OCI-LY1 (cell line): ENCODE measurements around the gene TMEM106A.

ENCODE experiments used
- H2AFZ ChIP-seq: fragments of 200-600 bp; sonication (generic), shearing (Covaris generic); 2 replicates; pipeline ENCODE4 v1.6.0; 2014; ENCODE audit warnings: antibody characterized with exemption, mild to moderate bottlenecking, low read length
- H3F3A ChIP-seq: fragments of 200-600 bp; sonication (generic), shearing (Covaris generic); 2 replicates; pipeline ENCODE4 v1.6.0; 2014; ENCODE audit warnings: mild to moderate bottlenecking, antibody characterized with exemption, low read length, moderate library complexity; ENCODE audit not compliant: insufficient read depth
- H3K27ac ChIP-seq: fragments of 200-600 bp; sonication (generic); 2 replicates; pipeline ENCODE4 v1.5.1; 2014; ENCODE audit warnings: low read length, mixed run types, mild to moderate bottlenecking, low read depth; ENCODE audit not compliant: poor library complexity, severe bottlenecking
- H3K27me3 ChIP-seq: fragments of 200-600 bp; sonication (generic); 2 replicates; pipeline ENCODE4 v1.6.0; 2014; ENCODE audit warnings: antibody characterized with exemption, mild to moderate bottlenecking, low read length, moderate library complexity; ENCODE audit not compliant: insufficient read depth
- H3K36me3 ChIP-seq: fragments of 200-600 bp; sonication (generic); 2 replicates; pipeline ENCODE4 v1.6.1; 2014; ENCODE audit warnings: mild to moderate bottlenecking, antibody characterized with exemption, low read length, moderate library complexity, mixed read lengths; ENCODE audit not compliant: insufficient read depth
- H3K4me1 ChIP-seq: fragments of 200-600 bp; sonication (generic); 2 replicates; pipeline ENCODE4 v1.5.1; 2014; ENCODE audit warnings: mild to moderate bottlenecking, low read length, moderate library complexity; ENCODE audit not compliant: insufficient read depth, severe bottlenecking
- H3K4me2 ChIP-seq: fragments of 200-600 bp; sonication (generic), shearing (Covaris generic); 2 replicates; pipeline ENCODE4 v1.6.1; 2014; ENCODE audit warnings: low read length
- H3K4me3 ChIP-seq: fragments of 200-600 bp; sonication (generic); 2 replicates; pipeline ENCODE4 v1.5.1; 2014; ENCODE audit warnings: low read length, low read depth, mild to moderate bottlenecking, mixed read lengths; ENCODE audit not compliant: poor library complexity, severe bottlenecking
- H3K79me2 ChIP-seq: fragments of 200-600 bp; shearing (Covaris generic); 2 replicates; pipeline ENCODE4 v1.6.1; 2016; ENCODE audit warnings: mixed run types, low read length, mixed read lengths; ENCODE audit not compliant: insufficient read depth
- H3K9ac ChIP-seq: fragments of 200-600 bp; sonication (generic), shearing (Covaris generic); 2 replicates; pipeline ENCODE4 v1.6.1; 2014; ENCODE audit warnings: mild to moderate bottlenecking, low read length, mixed read lengths
- H3K9me2 ChIP-seq: fragments of 200-600 bp; sonication (generic), shearing (Covaris generic); 2 replicates; pipeline ENCODE4 v1.6.1; 2014; ENCODE audit warnings: low read depth, mild to moderate bottlenecking, low read length, mixed read lengths
- H3K9me3 ChIP-seq: fragments of 200-600 bp; shearing (Covaris generic); 2 replicates; pipeline ENCODE4 v1.6.1; 2014; ENCODE audit warnings: low read length, mixed read lengths
- H4K20me1 ChIP-seq: fragments of 200-600 bp; sonication (generic), shearing (Covaris generic); 2 replicates; pipeline ENCODE4 v1.6.0; 2016; ENCODE audit warnings: mild to moderate bottlenecking, low read length; ENCODE audit not compliant: insufficient read depth
- CTCF ChIP-seq: fragments of 200-600 bp; sonication (generic), shearing (Covaris generic); IDR thresholded peaks from 2 replicates; pipeline ENCODE4 v1.5.1; 2017; ENCODE audit warnings: mild to moderate bottlenecking, antibody characterized with exemption, low read length, moderate library complexity, mixed read lengths
- EZH2 ChIP-seq: fragments of 200-600 bp; sonication (generic), shearing (Covaris generic); IDR thresholded peaks from 2 replicates; pipeline ENCODE4 v1.8.0; 2017; ENCODE audit warnings: borderline replicate concordance, mixed run types, mild to moderate bottlenecking, antibody characterized with exemption, low read length, moderate library complexity, mixed read lengths

TMEM106A gene

GRCh38 chr17:43213545-43213944 lies 1.9 kb downstream of the TMEM106A start:
- Histone ChIP-seq H3K4me3 (no peak overlapping the region), H4K20me1 (no peaks in the 10 kb centered on the region), H3K27ac (no peak overlapping the region), H3K4me1 (peaks cover 26% of the 10 kb centered on the region), H2AFZ (no peak overlapping the region), H3K9me2 (no peaks in the 10 kb centered on the region), H3K27me3 (no peaks in the 10 kb centered on the region), H3K79me2 (no peaks in the 10 kb centered on the region), H3K9ac (no peak overlapping the region), H3F3A (no peaks in the 10 kb centered on the region), H3K9me3 (no peaks in the 10 kb centered on the region), H3K4me2 (no peak overlapping the region), H3K36me3 (peaks cover 6% of the 10 kb centered on the region; the same call in 1 of the 2 replicates)
- no peak for TF ChIP-seq CTCF
- TF ChIP-seq EZH2: no peak

GRCh38 chr17:43215341-43215740 lies 3.7 kb downstream of the TMEM106A start:
- no peak overlapping the region for H3K4me3 ChIP-seq
- H3K4me2 ChIP-seq: no peak overlapping the region
- peaks cover under 1% of the 10 kb centered on the region; the same call in 1 of the 2 replicates for H3K36me3 ChIP-seq
- no peaks in the 10 kb centered on the region for H3K79me2 ChIP-seq
- no peaks in the 10 kb centered on the region for H3F3A ChIP-seq
- peaks cover 24% of the 10 kb centered on the region for H3K4me1 ChIP-seq
- H3K9me3 ChIP-seq: no peaks in the 10 kb centered on the region
- no peaks in the 10 kb centered on the region for H3K27me3 ChIP-seq
- no peaks in the 10 kb centered on the region for H4K20me1 ChIP-seq
- H2AFZ ChIP-seq: no peak overlapping the region
- no peaks in the 10 kb centered on the region for H3K9me2 ChIP-seq
- no peak overlapping the region for H3K9ac ChIP-seq
- no peak for TF ChIP-seq CTCF
- TF ChIP-seq EZH2: no peak
- no peak overlapping the region for H3K27ac ChIP-seq

- H2AFZ ChIP-seq: no peak overlapping the region
- H3F3A ChIP-seq: no peaks in the 10 kb centered on the region
- no peak overlapping the region for H3K4me3 ChIP-seq
- no peaks in the 10 kb centered on the region for H4K20me1 ChIP-seq
- H3K4me2 ChIP-seq: no peak overlapping the region
- H3K36me3 ChIP-seq: no peaks in the 10 kb centered on the region
- H3K79me2 ChIP-seq: no peaks in the 10 kb centered on the region
- H3K27me3 ChIP-seq: no peaks in the 10 kb centered on the region
- no peaks in the 10 kb centered on the region for H3K9me2 ChIP-seq
- H3K9me3 ChIP-seq: no peaks in the 10 kb centered on the region
- no peak overlapping the region for H3K9ac ChIP-seq
- no peak for TF ChIP-seq CTCF
- TF ChIP-seq EZH2: no peak
- H3K27ac ChIP-seq: no peak overlapping the region
- H3K4me1 ChIP-seq: peaks cover 14% of the 10 kb centered on the region
Measured at GRCh38 chr17:43216369-43216761, 4.7 kb downstream of the TMEM106A start.
